Fibroblast of lung (primary cell): ENCODE measurements around the gene SDK1.

Experiments
- CTCF ChIP-seq, 2 donors: IDR thresholded peaks in 1 of 2; conservative IDR thresholded peaks in 1 of 2; 1 replicate in 1 of 2; 2 replicates in 1 of 2; pipeline ENCODE4 v1.5.1; 2011 to 2012; ENCODE audit warnings: low read length in 2 of 2, control low read depth in 1 of 2, inconsistent platforms in 1 of 2, low read depth in 1 of 2, mild to moderate bottlenecking in 1 of 2
- EZH2 ChIP-seq: IDR thresholded peaks from 2 replicates; pipeline ENCODE4 v1.5.1; 2012; ENCODE audit warnings: low read length, control low read depth, mild to moderate bottlenecking; ENCODE audit errors: missing control alignments

- TF ChIP-seq CTCF (conservative IDR thresholded peaks at IDR 0.05 in 1 of 2, IDR thresholded peaks at IDR 0.05 in 1 of 2; ENCODE audit: low read depth in 1 of 2, low read length in 2 of 2) (no peak), EZH2 (no peak)
These were observed 1007.1 kb downstream of the SDK1 start for GRCh38 chr7:4308205-4308590.
